ENCODE data around the gene PITPNC1. TPM values are rescaled to one million over a fixed set of nuclear protein-coding genes. Genes with fewer than 3 reads are reported as not detected.

Gene PITPNC1
- total RNA-seq, 1 donor from 2014 or later = 12.4 TPM

GRCh38 chr17:67456103-67456502 lies 79.0 kb downstream of the PITPNC1 start:
- FAIRE-seq (no peak), DNase-seq (ENCODE audit: low read depth) (no peak)
- no peak overlapping the region for H3K4me3 ChIP-seq (ENCODE audit: insufficient read depth, low read depth, low read length)
- no peak overlapping the region for H3K27ac Mint-ChIP-seq (ENCODE audit: unreplicated experiment)
- no peak for TF ChIP-seq CTCF (IDR thresholded peaks at IDR 0.05; ENCODE audit: insufficient read depth, low read depth, low read length)
- no peak for TF ChIP-seq EZH2 (IDR thresholded peaks at IDR 0.05; ENCODE audit: insufficient read depth, low read length)
- H3K9me3 Mint-ChIP-seq (ENCODE audit: unreplicated experiment) = peaks cover 15% of the 10 kb centered on the region
- H3K27me3 Mint-ChIP-seq (ENCODE audit: low read depth, unreplicated experiment) = no peaks in the 10 kb centered on the region
- no peak overlapping the region for H3K4me2 ChIP-seq (ENCODE audit: low read length)
- no peak overlapping the region for H3K27ac ChIP-seq (ENCODE audit: low read depth, low read length)
- H3K4me3 Mint-ChIP-seq (ENCODE audit: unreplicated experiment) = no peak overlapping the region
- H3K27me3 ChIP-seq (ENCODE audit: insufficient read depth, low read length) = no peaks in the 10 kb centered on the region
- no peaks in the 10 kb centered on the region for H3K4me1 Mint-ChIP-seq (ENCODE audit: low read depth, unreplicated experiment)
- H3K9ac ChIP-seq (ENCODE audit: low read length) = no peak overlapping the region
- no peaks in the 10 kb centered on the region for H3K4me1 ChIP-seq (ENCODE audit: insufficient read depth, low read length)
- no peaks in the 10 kb centered on the region for H3K36me3 ChIP-seq (ENCODE audit: insufficient read depth, low read length)
- no peaks in the 10 kb centered on the region for H3K79me2 ChIP-seq (ENCODE audit: insufficient read depth, low read length)
- H3K9me3 ChIP-seq (ENCODE audit: insufficient read depth, low read depth, low read length) = peaks cover 6% of the 10 kb centered on the region
- no peak overlapping the region for H2AFZ ChIP-seq (ENCODE audit: low read depth, low read length)
- H4K20me1 ChIP-seq (ENCODE audit: insufficient read depth, low read length) = no peaks in the 10 kb centered on the region
- peaks cover 4% of the 10 kb centered on the region for H3K36me3 Mint-ChIP-seq (ENCODE audit: low read depth, unreplicated experiment)

- H3K4me3 ChIP-seq (ENCODE audit: insufficient read depth, low read depth, low read length) = no peak overlapping the region
- H4K20me1 ChIP-seq (ENCODE audit: insufficient read depth, low read length) = no peaks in the 10 kb centered on the region
- Mint-ChIP-seq H3K27me3 (ENCODE audit: low read depth, unreplicated experiment) (no peaks in the 10 kb centered on the region), H3K9me3 (ENCODE audit: unreplicated experiment) (peaks cover 15% of the 10 kb centered on the region), H3K4me1 (ENCODE audit: low read depth, unreplicated experiment) (no peaks in the 10 kb centered on the region), H3K27ac (ENCODE audit: unreplicated experiment) (no peak overlapping the region), H3K36me3 (ENCODE audit: low read depth, unreplicated experiment) (peaks cover 4% of the 10 kb centered on the region), H3K4me3 (ENCODE audit: unreplicated experiment) (no peak overlapping the region)
- H3K36me3 ChIP-seq (ENCODE audit: insufficient read depth, low read length) = no peaks in the 10 kb centered on the region
- FAIRE-seq (no peak), DNase-seq (ENCODE audit: low read depth) (no peak)
- H3K9ac ChIP-seq (ENCODE audit: low read length) = no peak overlapping the region
- H3K27me3 ChIP-seq (ENCODE audit: insufficient read depth, low read length) = no peaks in the 10 kb centered on the region
- no peaks in the 10 kb centered on the region for H3K79me2 ChIP-seq (ENCODE audit: insufficient read depth, low read length)
- peaks cover 6% of the 10 kb centered on the region for H3K9me3 ChIP-seq (ENCODE audit: insufficient read depth, low read depth, low read length)
- no peak overlapping the region for H3K27ac ChIP-seq (ENCODE audit: low read depth, low read length)
- no peak for TF ChIP-seq EZH2 (IDR thresholded peaks at IDR 0.05; ENCODE audit: insufficient read depth, low read length)
- no peak for TF ChIP-seq CTCF (IDR thresholded peaks at IDR 0.05; ENCODE audit: insufficient read depth, low read depth, low read length)
- no peak overlapping the region for H3K4me2 ChIP-seq (ENCODE audit: low read length)
- H3K4me1 ChIP-seq (ENCODE audit: insufficient read depth, low read length) = no peaks in the 10 kb centered on the region
- H2AFZ ChIP-seq (ENCODE audit: low read depth, low read length) = no peak overlapping the region
Measured at GRCh38 chr17:67456889-67457288, 79.8 kb downstream of the PITPNC1 start.

DNA sequence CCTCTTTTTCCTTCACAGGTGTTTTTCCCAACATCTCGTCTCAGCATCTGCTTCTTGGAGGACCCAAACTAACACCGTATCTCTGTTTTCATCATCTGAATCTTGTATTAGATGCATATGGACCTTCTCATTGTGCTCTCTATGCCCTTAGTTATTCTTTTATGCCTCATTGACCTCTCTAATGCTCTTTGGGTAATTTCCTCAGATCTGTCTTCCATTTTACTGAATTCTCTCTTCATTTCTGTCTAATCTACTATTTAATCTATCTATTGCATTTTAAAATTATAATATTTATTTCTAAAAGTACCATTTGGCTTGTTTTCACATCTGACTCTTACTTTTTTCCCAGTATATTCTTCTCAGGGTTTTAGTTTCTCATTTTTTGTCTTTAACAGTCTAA lies 81.1 kb downstream of the PITPNC1 start:
- H3K4me3 Mint-ChIP-seq (ENCODE audit: unreplicated experiment) = no peak overlapping the region
- H3K79me2 ChIP-seq (ENCODE audit: insufficient read depth, low read length) = no peaks in the 10 kb centered on the region

More for the DNA sequence above, 81.1 kb downstream of the PITPNC1 start:
- H3K27ac Mint-ChIP-seq (ENCODE audit: unreplicated experiment) = no peak overlapping the region
- peaks cover 4% of the 10 kb centered on the region for H3K36me3 Mint-ChIP-seq (ENCODE audit: low read depth, unreplicated experiment)
- H3K27me3 ChIP-seq (ENCODE audit: insufficient read depth, low read length) = no peaks in the 10 kb centered on the region
- H3K36me3 ChIP-seq (ENCODE audit: insufficient read depth, low read length) = no peaks in the 10 kb centered on the region
- H3K9me3 ChIP-seq (ENCODE audit: insufficient read depth, low read depth, low read length) = peaks cover 6% of the 10 kb centered on the region
- DNase-seq (ENCODE audit: low read depth) (no peak), FAIRE-seq (no peak)
- H4K20me1 ChIP-seq (ENCODE audit: insufficient read depth, low read length) = no peaks in the 10 kb centered on the region
- H3K9me3 Mint-ChIP-seq (ENCODE audit: unreplicated experiment) = peaks cover 14% of the 10 kb centered on the region
- no peaks in the 10 kb centered on the region for H3K4me1 Mint-ChIP-seq (ENCODE audit: low read depth, unreplicated experiment)
- no peaks in the 10 kb centered on the region for H3K4me1 ChIP-seq (ENCODE audit: insufficient read depth, low read length)
- H3K27ac ChIP-seq (ENCODE audit: low read depth, low read length) = no peak overlapping the region
- H3K27me3 Mint-ChIP-seq (ENCODE audit: low read depth, unreplicated experiment) = no peaks in the 10 kb centered on the region
- no peak overlapping the region for H3K9ac ChIP-seq (ENCODE audit: low read length)
- no peak overlapping the region for H3K4me3 ChIP-seq (ENCODE audit: insufficient read depth, low read depth, low read length)
- no peak overlapping the region for H3K4me2 ChIP-seq (ENCODE audit: low read length)
- H2AFZ ChIP-seq (ENCODE audit: low read depth, low read length) = no peak overlapping the region
- no peak for TF ChIP-seq EZH2 (IDR thresholded peaks at IDR 0.05; ENCODE audit: insufficient read depth, low read length)
- TF ChIP-seq CTCF (IDR thresholded peaks at IDR 0.05; ENCODE audit: insufficient read depth, low read depth, low read length) = no peak
